GM19452 (cell line): Measurements from ENCODE around the gene ICAM4.

ENCODE experiments used
- ATAC-seq: cut with Tn5 transposase; IDR thresholded peaks from one replicate; pipeline ENCODE4 v1.9.1; 2021; ENCODE audit not compliant: unreplicated experiment

ICAM4 gene

DNA sequence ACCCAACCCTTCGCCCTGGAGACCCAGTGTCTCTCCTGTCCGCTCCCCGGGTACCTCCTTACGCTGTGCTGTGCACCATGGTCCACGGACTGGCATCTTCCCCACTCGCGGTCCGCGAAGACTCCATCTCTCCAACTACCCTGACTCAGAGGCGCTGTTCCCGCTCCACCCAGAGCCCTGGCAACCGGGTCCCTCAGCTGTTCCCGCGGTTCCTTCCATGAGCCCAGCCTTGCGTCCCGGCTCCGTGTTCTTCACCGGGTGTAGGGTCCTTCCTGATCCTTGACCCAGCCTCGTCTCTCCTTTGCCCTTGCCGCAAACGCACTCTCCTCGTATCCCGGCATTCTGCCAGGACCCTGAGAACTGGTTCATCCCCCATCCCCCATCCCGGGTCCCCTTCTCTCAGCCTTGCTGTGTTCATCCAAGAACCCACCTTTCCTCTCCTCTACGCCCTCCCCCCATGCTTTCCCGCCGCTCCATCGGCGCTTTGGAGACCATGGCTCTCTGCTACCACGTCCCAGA, 3.7 kb downstream of the ICAM4 start:
- no peak for ATAC-seq

DNA sequence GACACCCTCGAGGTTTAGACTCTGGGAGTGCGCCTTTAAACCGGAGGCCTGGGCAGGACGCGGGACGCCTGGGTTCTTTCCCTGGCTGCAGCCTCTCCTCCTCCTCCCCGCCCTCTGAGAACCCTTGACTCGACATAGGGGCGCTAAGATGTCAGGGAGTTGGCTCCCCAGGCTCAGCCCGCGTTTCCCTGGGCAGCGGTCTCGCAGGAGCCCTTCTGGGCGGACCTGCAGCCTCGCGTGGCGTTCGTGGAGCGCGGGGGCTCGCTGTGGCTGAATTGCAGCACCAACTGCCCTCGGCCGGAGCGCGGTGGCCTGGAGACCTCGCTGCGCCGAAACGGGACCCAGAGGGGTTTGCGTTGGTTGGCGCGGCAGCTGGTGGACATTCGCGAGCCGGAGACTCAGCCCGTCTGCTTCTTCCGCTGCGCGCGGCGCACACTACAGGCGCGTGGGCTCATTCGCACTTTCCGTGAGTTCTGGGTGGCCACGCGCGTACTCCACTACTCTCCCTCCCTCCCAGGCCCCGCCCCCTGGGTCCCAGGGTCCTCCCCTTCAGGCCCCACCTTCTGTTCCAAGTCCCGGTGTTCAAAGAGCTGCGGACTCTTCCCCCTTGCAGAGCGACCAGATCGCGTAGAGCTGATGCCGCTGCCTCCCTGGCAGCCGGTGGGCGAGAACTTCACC, 4.3 kb downstream of the ICAM4 start:
- no peak for ATAC-seq

DNA sequence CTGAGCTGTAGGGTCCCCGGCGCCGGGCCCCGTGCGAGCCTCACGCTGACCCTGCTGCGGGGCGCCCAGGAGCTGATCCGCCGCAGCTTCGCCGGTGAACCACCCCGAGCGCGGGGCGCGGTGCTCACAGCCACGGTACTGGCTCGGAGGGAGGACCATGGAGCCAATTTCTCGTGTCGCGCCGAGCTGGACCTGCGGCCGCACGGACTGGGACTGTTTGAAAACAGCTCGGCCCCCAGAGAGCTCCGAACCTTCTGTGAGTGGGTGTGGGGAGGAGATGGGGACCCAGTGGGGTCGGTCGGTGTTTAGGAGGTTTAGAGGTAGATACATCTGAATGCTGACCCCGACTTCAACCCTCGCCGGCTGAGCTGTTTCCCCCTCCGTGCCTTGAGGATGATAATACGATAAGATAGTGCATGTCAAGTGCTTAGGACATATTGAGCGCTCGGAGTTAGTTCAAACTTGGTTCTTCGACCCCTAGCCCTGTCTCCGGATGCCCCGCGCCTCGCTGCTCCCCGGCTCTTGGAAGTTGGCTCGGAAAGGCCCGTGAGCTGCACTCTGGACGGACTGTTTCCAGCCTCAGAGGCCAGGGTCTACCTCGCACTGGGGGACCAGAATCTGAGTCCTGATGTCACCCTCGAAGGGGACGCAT, 4.9 kb downstream of the ICAM4 start:
- ATAC-seq = no peak

DNA sequence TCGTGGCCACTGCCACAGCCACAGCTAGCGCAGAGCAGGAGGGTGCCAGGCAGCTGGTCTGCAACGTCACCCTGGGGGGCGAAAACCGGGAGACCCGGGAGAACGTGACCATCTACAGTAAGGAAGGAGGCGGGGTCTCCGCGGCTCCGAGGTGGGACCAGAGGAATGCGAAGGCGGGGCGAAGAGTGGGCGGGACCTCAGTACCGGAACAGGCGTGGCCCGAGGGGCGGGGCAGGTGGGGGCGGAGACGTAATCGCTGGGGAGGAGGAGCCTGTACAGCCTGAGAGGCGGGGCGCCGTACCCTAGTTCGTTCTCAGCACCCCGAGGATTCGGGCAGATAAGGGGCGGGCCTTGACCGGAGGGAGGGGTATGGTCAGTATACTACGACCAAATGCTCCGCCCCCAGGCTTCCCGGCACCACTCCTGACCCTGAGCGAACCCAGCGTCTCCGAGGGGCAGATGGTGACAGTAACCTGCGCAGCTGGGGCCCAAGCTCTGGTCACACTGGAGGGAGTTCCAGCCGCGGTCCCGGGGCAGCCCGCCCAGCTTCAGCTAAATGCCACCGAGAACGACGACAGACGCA, 5.5 kb downstream of the ICAM4 start:
- ATAC-seq = no peak

DNA sequence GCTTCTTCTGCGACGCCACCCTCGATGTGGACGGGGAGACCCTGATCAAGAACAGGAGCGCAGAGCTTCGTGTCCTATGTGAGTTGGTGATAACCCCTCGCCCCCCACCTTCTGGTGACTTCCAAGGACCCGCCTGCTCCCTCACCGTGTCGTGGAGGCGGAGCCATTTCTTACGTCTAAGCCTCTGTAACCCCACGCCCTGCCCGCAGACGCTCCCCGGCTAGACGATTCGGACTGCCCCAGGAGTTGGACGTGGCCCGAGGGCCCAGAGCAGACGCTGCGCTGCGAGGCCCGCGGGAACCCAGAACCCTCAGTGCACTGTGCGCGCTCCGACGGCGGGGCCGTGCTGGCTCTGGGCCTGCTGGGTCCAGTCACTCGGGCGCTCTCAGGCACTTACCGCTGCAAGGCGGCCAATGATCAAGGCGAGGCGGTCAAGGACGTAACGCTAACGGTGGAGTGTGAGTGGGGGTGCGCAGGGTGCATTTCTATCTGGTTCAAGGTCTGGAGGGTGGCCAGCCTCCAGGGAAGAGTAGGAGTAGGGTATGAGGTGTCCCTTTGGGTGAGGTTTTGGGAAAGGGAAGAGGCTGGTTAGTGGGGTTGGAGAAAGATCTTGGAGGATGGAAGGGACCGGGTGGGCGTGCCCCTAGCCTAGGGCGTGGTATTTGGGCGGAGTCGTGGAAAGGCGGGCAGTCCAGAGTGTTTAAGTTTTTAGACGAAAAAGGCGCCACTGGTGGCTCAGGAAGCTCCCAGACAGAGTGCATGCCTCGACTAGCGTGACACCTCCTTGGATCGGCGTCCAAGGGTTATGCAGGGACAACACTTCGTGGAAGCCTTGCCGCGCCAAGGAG, 6.3 kb downstream of the ICAM4 start:
- ATAC-seq = no peak

DNA sequence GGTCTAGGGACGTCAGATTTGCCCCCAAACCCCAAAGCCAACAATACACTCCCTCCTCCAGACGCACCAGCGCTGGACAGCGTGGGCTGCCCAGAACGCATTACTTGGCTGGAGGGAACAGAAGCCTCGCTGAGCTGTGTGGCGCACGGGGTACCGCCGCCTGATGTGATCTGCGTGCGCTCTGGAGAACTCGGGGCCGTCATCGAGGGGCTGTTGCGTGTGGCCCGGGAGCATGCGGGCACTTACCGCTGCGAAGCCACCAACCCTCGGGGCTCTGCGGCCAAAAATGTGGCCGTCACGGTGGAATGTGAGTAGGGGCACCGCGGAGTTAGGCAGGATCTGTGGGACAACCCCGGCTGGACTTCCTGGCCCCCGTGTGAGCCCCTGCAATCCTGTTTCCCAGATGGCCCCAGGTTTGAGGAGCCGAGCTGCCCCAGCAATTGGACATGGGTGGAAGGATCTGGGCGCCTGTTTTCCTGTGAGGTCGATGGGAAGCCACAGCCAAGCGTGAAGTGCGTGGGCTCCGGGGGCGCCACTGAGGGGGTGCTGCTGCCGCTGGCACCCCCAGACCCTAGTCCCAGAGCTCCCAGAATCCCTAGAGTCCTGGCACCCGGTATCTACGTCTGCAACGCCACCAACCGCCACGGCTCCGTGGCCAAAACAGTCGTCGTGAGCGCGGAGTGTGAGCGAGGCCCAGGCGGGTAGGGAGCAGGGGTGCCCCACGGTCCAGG, 7.0 kb downstream of the ICAM4 start:
- no peak for ATAC-seq

DNA sequence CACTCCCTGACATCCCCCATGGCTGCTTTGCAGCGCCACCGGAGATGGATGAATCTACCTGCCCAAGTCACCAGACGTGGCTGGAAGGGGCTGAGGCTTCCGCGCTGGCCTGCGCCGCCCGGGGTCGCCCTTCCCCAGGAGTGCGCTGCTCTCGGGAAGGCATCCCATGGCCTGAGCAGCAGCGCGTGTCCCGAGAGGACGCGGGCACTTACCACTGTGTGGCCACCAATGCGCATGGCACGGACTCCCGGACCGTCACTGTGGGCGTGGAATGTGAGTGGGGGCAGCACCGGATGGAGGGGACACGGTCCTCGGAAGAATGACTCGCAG, 7.6 kb downstream of the ICAM4 start:
- no peak for ATAC-seq

DNA sequence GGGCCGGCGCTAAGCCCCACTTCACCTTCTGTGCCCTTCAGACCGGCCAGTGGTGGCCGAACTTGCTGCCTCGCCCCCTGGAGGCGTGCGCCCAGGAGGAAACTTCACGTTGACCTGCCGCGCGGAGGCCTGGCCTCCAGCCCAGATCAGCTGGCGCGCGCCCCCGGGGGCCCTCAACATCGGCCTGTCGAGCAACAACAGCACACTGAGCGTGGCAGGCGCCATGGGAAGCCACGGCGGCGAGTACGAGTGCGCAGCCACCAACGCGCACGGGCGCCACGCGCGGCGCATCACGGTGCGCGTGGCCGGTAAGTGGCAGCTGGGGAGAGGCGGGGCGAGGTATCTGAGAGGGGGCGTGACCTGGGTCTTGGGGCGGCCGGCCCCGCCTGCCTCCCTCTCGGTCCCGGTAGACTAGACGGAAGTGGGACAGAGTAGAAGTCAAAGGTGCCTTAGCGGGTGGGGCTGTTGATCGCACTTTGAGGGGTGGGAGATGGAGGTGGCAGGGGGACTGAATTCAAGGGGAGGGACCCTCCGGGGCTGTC, 8.6 kb downstream of the ICAM4 start:
- ATAC-seq = no peak

DNA sequence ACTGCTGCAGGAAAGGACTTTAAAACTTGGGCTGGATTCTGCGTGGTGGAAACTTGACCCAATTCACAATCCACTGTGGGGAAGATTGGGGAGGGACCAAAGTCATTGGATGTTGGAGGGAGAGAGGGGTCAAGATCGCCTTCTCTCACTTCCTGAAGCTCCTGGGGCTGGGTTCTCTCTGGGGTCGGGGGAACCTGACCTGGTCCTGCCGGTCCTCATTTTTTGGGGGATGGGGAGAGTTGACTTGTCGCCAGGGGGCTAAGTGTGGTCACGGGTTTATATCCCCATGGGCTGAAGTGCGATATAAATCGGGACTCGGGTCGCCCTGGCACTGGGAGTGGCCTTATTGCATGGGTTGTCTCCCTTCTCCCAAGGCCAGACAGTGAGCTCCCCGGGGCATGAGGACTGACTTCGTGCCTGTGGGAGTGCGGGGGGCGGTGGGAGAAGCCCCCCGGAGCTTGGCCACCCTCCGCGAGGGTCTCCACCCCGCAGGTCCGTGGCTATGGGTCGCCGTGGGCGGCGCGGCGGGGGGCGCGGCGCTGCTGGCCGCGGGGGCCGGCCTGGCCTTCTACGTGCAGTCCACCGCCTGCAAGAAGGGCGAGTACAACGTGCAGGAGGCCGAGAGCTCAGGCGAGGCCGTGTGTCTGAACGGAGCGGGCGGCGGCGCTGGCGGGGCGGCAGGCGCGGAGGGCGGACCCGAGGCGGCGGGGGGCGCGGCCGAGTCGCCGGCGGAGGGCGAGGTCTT, 9.3 kb downstream of the ICAM4 start:
- no peak for ATAC-seq

DNA sequence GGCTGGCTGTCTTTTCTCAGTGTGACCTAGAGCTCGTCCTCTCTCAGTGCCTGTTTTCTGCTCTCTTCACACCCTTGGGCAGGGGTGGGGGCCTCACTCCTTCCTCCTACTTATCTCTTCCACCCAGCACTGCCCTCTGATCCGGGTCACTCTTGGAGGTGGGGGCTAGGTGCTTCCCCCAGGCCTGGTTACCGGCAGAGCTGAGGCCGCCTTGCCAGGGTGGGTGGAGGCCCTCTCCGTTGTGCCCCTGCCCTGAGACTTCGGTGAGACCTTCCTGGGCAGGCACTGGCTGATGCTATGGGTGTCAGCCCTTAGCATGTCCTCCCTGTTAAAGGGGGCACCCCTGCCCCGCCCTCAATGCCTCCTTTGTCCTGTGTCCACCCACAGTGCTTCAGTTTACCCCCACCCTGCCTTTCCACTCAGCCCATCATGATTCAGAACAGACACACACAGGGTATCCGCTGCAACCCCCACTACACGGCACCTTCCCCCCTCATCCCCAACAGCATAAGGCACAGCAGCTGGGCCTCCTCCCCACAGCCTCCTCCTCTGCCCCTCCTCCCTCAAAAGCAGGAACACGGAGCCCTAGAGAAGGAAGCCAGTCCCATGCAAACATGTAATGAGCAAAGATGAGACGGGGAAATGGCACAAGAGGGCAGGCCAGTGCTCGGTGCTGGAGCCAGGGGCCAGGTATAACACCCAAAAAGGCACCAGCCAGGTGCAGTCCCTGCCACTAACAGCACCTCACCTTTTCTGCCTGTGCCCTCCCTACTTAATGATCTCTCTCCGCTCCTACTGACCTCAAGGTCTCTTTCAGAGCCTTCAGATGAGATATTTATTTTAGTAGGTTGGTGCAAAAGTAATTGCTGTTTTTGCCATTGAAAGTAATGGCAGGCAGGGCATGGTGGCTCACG, 13.0 kb downstream of the ICAM4 start:
- no peak for ATAC-seq

DNA sequence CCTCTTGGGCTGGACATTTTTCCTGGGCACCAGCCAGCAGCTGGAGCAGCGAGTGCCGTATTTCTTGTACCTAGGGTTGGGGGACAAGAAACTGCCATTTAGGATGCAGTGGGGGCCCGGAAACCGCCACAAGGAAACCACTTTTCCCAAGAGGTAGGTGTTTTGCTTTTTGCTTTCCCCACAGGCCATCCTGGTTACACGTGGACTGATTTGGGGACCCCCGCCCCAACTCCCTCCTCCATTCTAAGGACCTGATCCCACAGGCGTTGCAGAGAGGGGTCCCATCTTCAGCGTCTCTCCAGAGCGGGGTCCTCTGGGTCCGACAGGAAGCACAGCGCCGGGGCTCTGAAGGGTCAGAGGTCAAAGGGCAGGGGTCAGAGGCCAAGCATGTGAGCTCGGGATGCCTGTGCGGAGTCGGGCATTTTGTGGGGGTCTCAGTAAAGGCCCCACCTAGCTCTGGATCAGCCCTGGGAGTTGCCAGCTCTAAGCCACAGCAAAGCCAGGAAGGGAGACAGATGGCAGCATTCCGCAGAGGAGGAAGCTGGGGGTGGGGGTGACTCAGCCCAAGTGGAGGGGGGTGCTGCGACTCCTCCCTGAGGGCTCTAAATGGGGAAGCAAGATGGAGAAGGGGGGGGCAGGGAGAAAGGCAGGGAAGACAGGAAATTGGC, 18.5 kb downstream of the ICAM4 start:
- ATAC-seq = no peak

DNA sequence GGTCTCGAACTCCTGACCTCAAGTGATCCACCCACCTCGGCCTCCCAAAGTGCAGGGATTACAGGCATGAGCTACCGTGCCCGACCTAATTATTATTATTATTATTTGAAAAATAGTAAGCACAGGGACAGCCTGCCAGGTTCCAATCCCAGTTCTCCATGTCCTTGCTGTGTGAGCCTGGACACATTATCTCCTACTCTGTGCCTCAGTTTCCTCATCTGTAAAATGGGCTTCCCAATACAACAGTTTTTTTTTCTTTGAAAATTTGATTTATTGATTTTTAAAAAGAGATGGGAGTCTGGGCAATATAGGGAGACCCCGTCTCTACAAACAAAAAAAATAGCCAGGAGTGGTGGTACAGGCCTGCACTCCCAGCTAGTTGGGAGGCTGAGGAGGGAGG, 19.6 kb downstream of the ICAM4 start:
- ATAC-seq = no peak

DNA sequence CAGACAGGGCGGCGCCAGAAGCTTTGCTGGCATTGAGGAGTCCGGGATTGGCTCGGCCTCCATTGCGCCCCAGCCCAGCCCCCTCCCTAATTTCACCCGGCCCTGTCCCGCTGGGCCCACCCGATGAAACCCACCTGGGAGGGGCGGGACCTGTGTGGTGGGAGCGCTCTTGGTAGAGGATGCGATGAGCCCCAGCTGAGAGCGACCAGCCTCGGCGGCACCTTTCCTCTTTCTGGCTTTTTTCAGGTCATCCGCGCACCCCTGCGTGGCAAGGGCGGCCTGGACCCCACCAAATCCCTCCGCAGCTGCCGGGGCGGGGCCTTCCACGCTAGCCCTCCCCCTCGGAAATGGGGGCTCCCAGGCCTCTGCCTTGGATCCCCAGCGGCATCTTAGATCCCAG, 22.7 kb downstream of the ICAM4 start, which contains the start of gene ZGLP1:
Gene ZGLP1, minus strand, starts transcription at position 393 of the 400 bp plus-strand sequence.
- ATAC-seq = no peak

DNA sequence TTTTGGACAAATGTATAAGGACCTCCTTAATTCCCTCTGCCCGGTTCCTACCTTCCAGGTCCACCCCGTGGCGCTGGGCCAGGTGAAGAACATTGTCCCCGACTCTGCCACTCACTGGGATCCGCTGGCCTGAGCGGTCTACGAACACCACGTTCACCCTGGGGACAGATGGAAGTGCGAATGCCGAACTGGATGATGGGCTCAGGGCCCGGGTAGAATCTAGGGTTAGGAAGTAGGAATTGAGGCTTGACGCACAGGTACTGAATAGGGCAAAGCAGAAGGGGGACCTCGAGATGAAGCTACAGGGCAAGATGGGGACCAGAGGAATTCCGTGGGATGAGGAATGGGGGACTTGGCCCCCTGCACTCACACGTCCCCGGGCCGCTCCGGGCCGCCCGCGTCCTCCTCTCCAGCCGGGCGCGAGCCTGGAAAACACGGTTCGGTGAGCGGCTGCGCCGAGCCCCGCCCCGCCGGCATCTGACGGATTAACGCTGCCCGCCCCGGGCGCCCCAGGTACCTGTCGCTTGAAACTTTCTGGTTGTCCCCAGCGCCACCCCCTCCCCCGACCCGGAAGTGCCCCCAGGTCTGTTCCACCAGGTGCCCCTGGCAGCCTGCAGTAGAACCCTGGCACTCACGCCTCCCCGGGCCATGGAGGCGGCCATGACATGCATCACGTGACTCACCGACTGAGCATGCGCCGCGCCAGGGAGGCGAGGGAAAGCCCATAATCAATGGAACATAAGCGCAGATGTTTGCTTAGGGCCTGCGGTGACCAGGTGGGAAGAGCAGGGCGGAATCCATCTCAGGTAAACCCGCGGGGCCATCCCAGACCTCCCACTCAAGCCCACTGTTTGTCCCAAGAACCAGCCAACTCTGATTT, 28.8 kb downstream of the ICAM4 start, which contains the start of gene FDX2:
Gene FDX2, minus strand, starts transcription at position 681 of the 880 bp plus-strand sequence. Its CDS starts 19 bp downstream, at position 662.
- peak; percentile 75 for ATAC-seq

DNA sequence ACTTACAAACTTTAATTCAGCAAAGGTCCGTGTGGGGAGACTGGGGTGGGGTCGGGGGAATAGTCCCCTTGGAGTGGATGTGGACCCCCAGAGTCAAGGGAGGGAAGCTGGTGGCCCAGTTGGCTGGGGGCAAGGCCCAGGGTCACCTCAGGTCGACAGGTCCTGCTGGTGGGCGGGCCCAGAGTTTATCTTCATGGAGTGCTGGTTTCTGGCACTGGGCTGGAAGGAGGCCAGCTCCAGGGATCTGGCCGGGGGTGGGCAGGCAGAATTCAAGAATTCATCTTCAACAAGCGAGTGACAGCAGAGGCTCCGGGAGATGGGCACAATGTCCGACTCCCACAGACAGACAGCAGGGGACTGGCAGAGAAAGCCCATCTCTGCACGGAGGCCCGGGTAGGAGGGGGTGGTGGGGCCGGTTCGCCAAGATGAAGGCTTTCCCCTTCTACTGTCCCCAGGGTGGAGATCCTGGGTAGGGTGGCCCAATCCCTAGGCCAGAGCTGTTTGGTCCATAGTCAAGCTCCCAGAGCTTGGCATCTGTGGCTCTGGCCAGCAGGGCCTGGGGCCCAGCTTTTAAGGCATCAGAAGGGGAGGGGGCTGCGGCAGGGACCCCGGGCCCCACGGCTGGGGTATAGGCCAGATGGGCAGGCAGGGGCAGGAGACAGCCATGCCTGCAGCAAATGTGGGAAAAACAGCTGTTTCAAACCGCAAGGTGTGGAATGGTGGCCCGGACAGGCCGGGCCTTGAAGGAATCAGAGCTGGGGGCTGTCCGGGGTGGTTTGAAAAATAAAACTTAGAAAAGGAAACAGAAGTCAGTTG, 29.7 kb downstream of the ICAM4 start:
- no peak for ATAC-seq
